IPS DF 4.7 (cell line): ENCODE results near the gene USP22.
"Not testable (repeated sequence)": the region's sequence is repeated elsewhere in the genome, so short reads cannot be mapped to it uniquely, and the experiment has no call there.

Source experiments
- DNase-seq: peaks from one replicate; pipeline ENCODE4 v3.0.0-alpha.2; 2013; ENCODE audit warnings: low spot score; ENCODE audit errors: extremely low read depth

The USP22 gene

GRCh38 chr17:21042458-21043295 is at the start of gene USP22:
TSS of gene USP22 (minus strand) at chr17:21043011. CDS start at chr17:21042835, 176 bp downstream.
- no peak for DNase-seq

- DNase-seq = no peak
These were observed 48.2 kb upstream of the USP22 start for GRCh38 chr17:21090902-21091618.

- DNase-seq = no peak
These were observed 47.4 kb upstream of the USP22 start for GRCh38 chr17:21089933-21090901.

- DNase-seq = no peak
These were observed 46.3 kb upstream of the USP22 start for GRCh38 chr17:21089145-21089544.

GRCh38 chr17:21085707-21086106 is 42.9 kb upstream of the USP22 start:
- DNase-seq = no peak

- DNase-seq = not testable (repeated sequence)
These were observed 42.5 kb upstream of the USP22 start for GRCh38 chr17:21085280-21085679.

- DNase-seq = no peak
These were observed 39.2 kb upstream of the USP22 start for GRCh38 chr17:21082001-21082436.

- no peak for DNase-seq
These were observed 36.4 kb upstream of the USP22 start for GRCh38 chr17:21079196-21079595.

GRCh38 chr17:21078016-21078780 is 35.4 kb upstream of the USP22 start:
- no peak for DNase-seq

- no peak for DNase-seq
These were observed 34.5 kb upstream of the USP22 start for GRCh38 chr17:21077281-21077680.

- no peak for DNase-seq
These were observed 33.4 kb upstream of the USP22 start for GRCh38 chr17:21076242-21076641.

- no peak for DNase-seq
These were observed 32.9 kb upstream of the USP22 start for GRCh38 chr17:21075739-21076085.

- DNase-seq = no peak
These were observed 30.0 kb upstream of the USP22 start for GRCh38 chr17:21072745-21073197.

GRCh38 chr17:21066394-21066793 is 23.6 kb upstream of the USP22 start:
- DNase-seq = no peak

GRCh38 chr17:21061971-21062526 is 19.2 kb upstream of the USP22 start:
- DNase-seq = no peak

GRCh38 chr17:21061158-21061835 is 18.5 kb upstream of the USP22 start:
- no peak for DNase-seq

- DNase-seq = no peak
These were observed 16.9 kb upstream of the USP22 start for GRCh38 chr17:21059761-21060160.

GRCh38 chr17:21058098-21058893 is 15.5 kb upstream of the USP22 start:
- DNase-seq = no peak

GRCh38 chr17:21053056-21053455 is 10.2 kb upstream of the USP22 start:
- not testable (repeated sequence) for DNase-seq
